HEK293 (cell line): ENCODE data around the gene CFAP299.
A peak's percentile ranks its signal among the peaks of the same experiment; 100 is the strongest.

Experiments used
- EGR2 ChIP-seq: fragments of 450-650 bp; formaldehyde crosslinking; IDR thresholded peaks from 2 replicates; pipeline ENCODE4 v1.5.1; 2016; ENCODE audit warnings: low read depth, missing biosample characterization, missing genetic modification characterization
- GLIS2 ChIP-seq: fragments of 450-650 bp; formaldehyde crosslinking; IDR thresholded peaks from 2 replicates; pipeline ENCODE4 v1.5.1; 2016; ENCODE audit warnings: missing biosample characterization, missing genetic modification characterization
- INSM2 ChIP-seq: fragments of 450-650 bp; formaldehyde crosslinking; IDR thresholded peaks from 2 replicates; pipeline ENCODE4 v1.5.1; 2016; ENCODE audit warnings: missing biosample characterization, missing genetic modification characterization
- MZF1 ChIP-seq: fragments of 450-650 bp; formaldehyde crosslinking; IDR thresholded peaks from 2 replicates; pipeline ENCODE4 v1.5.1; 2017; ENCODE audit warnings: missing biosample characterization, missing genetic modification characterization, borderline replicate concordance
- OSR2 ChIP-seq: fragments of 450-650 bp; formaldehyde crosslinking; IDR thresholded peaks from 2 replicates; pipeline ENCODE4 v1.5.1; 2016; ENCODE audit warnings: missing biosample characterization, missing genetic modification characterization
- TSHZ1 ChIP-seq: fragments of 450-650 bp; formaldehyde crosslinking; IDR thresholded peaks from 2 replicates; pipeline ENCODE4 v1.5.1; 2016; ENCODE audit warnings: missing biosample characterization, missing genetic modification characterization, borderline replicate concordance
- ZBTB10 ChIP-seq: fragments of 450-650 bp; formaldehyde crosslinking; IDR thresholded peaks from 2 replicates; pipeline ENCODE4 v1.5.1; 2016; ENCODE audit warnings: missing biosample characterization, missing genetic modification characterization
- ZBTB20 ChIP-seq: fragments of 450-650 bp; formaldehyde crosslinking; IDR thresholded peaks from 2 replicates; pipeline ENCODE4 v1.5.1; 2016; ENCODE audit warnings: missing biosample characterization, missing genetic modification characterization
- ZBTB8A ChIP-seq: fragments of 450-650 bp; formaldehyde crosslinking; IDR thresholded peaks from 2 replicates; pipeline ENCODE4 v1.5.1; 2016; ENCODE audit warnings: missing biosample characterization, missing genetic modification characterization
- ZFP37 ChIP-seq: fragments of 450-650 bp; formaldehyde crosslinking; IDR thresholded peaks from 2 replicates; pipeline ENCODE4 v1.5.1; 2016; ENCODE audit warnings: missing biosample characterization, missing genetic modification characterization
- ZFP69B ChIP-seq: fragments of 450-650 bp; formaldehyde crosslinking; IDR thresholded peaks from 2 replicates; pipeline ENCODE4 v1.5.1; 2016; ENCODE audit warnings: missing biosample characterization, missing genetic modification characterization
- ZNF18 ChIP-seq: fragments of 450-650 bp; formaldehyde crosslinking; IDR thresholded peaks from 2 replicates; pipeline ENCODE4 v1.5.1; 2016; ENCODE audit warnings: missing biosample characterization, missing genetic modification characterization
- ZNF202 ChIP-seq: fragments of 450-650 bp; formaldehyde crosslinking; IDR thresholded peaks from 2 replicates; pipeline ENCODE4 v1.5.1; 2016; ENCODE audit warnings: missing biosample characterization, missing genetic modification characterization, borderline replicate concordance
- ZNF23 ChIP-seq: fragments of 450-650 bp; formaldehyde crosslinking; IDR thresholded peaks from 2 replicates; pipeline ENCODE4 v1.5.1; 2016; ENCODE audit warnings: missing biosample characterization, missing genetic modification characterization, borderline replicate concordance
- ZNF248 ChIP-seq: fragments of 450-650 bp; formaldehyde crosslinking; IDR thresholded peaks from 2 replicates; pipeline ENCODE4 v1.5.1; 2017; ENCODE audit warnings: missing biosample characterization, missing genetic modification characterization
- ZNF514 ChIP-seq: fragments of 450-650 bp; formaldehyde crosslinking; IDR thresholded peaks from 2 replicates; pipeline ENCODE4 v1.5.1; 2016; ENCODE audit warnings: missing biosample characterization, missing genetic modification characterization
- ZNF580 ChIP-seq: fragments of 450-650 bp; formaldehyde crosslinking; IDR thresholded peaks from 2 replicates; pipeline ENCODE4 v1.5.1; 2016; ENCODE audit warnings: missing biosample characterization, missing genetic modification characterization
- ZNF596 ChIP-seq: fragments of 450-650 bp; IDR thresholded peaks from 2 replicates; pipeline ENCODE4 v1.5.0; 2018; ENCODE audit warnings: missing biosample characterization, mild to moderate bottlenecking, missing genetic modification characterization, moderate library complexity
- ZNF664 ChIP-seq: fragments of 450-650 bp; formaldehyde crosslinking; IDR thresholded peaks from 2 replicates; pipeline ENCODE4 v1.5.1; 2016; ENCODE audit warnings: missing biosample characterization, missing genetic modification characterization
- ZNF776 ChIP-seq: fragments of 450-650 bp; formaldehyde crosslinking; IDR thresholded peaks from 2 replicates; pipeline ENCODE4 v1.5.0; 2017; ENCODE audit warnings: missing biosample characterization, missing genetic modification characterization, borderline replicate concordance
- ZSCAN18 ChIP-seq: fragments of 450-650 bp; formaldehyde crosslinking; IDR thresholded peaks from 2 replicates; pipeline ENCODE4 v1.5.1; 2016; ENCODE audit warnings: missing biosample characterization, missing genetic modification characterization
- ZSCAN30 ChIP-seq: fragments of 450-650 bp; IDR thresholded peaks from 2 replicates; pipeline ENCODE4 v1.5.1; 2018; ENCODE audit warnings: missing biosample characterization, mild to moderate bottlenecking, missing genetic modification characterization, moderate library complexity
- TF ChIP-seq, protein P1 (sequence below): fragments of 450-650 bp; IDR thresholded peaks from 2 replicates; pipeline ENCODE4 v1.5.1; 2018; ENCODE audit warnings: missing biosample characterization, missing genetic modification characterization
- TF ChIP-seq, protein P2 (sequence below): fragments of 450-650 bp; formaldehyde crosslinking; IDR thresholded peaks from 2 replicates; pipeline ENCODE4 v1.5.1; 2016; ENCODE audit warnings: missing biosample characterization, missing genetic modification characterization

The CFAP299 gene

GRCh38 chr4:80307774-80308465 is 27.6 kb upstream of the CFAP299 start (continued):
- no peak for TF ChIP-seq ZNF202 (tag by site-specific recombination)
- peak; percentile 66; the same call in 1 of the 2 replicates for TF ChIP-seq ZNF580
- TF ChIP-seq MZF1 (tag by site-specific recombination) = peak; percentile 44; the same call in 1 of the 2 replicates
- TF ChIP-seq INSM2 (tag by site-specific recombination) = peak; percentile 89
- no peak for TF ChIP-seq ZSCAN30 (tag by site-specific recombination)
- TF ChIP-seq ZNF514 = no peak
- no peak for TF ChIP-seq ZNF23
- TF ChIP-seq ZBTB10 (tag by site-specific recombination) = no peak
- peak; percentile 83; the same call in 1 of the 2 replicates for TF ChIP-seq TSHZ1
- TF ChIP-seq ZNF248 (tag by site-specific recombination) = no peak
- TF ChIP-seq ZBTB20 (tag by site-specific recombination) = peak; percentile 62
- TF ChIP-seq ZNF664 (tag by site-specific recombination) = no peak
- TF ChIP-seq ZNF18 = no peak
- TF ChIP-seq ZNF596 = no peak; the same call in 1 of the 2 replicates
- peak; percentile 65; the same call in 1 of the 2 replicates for TF ChIP-seq OSR2 (tag by site-specific recombination)
- TF ChIP-seq ZSCAN18 (tag by site-specific recombination) = no peak
- no peak for TF ChIP-seq ZBTB8A
- TF ChIP-seq EGR2 (tag by site-specific recombination) = peak; percentile 61; the same call in 1 of the 2 replicates
- TF ChIP-seq ZFP37 (tag by site-specific recombination) = no peak
- TF ChIP-seq GLIS2 (tag by site-specific recombination) = no peak
- no peak for TF ChIP-seq ZNF776 (tag by site-specific recombination)
- no peak for TF ChIP-seq ZFP69B
- TF ChIP-seq, protein P1, sequence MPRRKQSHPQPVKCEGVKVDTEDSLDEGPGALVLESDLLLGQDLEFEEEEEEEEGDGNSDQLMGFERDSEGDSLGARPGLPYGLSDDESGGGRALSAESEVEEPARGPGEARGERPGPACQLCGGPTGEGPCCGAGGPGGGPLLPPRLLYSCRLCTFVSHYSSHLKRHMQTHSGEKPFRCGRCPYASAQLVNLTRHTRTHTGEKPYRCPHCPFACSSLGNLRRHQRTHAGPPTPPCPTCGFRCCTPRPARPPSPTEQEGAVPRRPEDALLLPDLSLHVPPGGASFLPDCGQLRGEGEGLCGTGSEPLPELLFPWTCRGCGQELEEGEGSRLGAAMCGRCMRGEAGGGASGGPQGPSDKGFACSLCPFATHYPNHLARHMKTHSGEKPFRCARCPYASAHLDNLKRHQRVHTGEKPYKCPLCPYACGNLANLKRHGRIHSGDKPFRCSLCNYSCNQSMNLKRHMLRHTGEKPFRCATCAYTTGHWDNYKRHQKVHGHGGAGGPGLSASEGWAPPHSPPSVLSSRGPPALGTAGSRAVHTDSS = no peak; the same call in 1 of the 2 replicates
- TF ChIP-seq, protein P2, sequence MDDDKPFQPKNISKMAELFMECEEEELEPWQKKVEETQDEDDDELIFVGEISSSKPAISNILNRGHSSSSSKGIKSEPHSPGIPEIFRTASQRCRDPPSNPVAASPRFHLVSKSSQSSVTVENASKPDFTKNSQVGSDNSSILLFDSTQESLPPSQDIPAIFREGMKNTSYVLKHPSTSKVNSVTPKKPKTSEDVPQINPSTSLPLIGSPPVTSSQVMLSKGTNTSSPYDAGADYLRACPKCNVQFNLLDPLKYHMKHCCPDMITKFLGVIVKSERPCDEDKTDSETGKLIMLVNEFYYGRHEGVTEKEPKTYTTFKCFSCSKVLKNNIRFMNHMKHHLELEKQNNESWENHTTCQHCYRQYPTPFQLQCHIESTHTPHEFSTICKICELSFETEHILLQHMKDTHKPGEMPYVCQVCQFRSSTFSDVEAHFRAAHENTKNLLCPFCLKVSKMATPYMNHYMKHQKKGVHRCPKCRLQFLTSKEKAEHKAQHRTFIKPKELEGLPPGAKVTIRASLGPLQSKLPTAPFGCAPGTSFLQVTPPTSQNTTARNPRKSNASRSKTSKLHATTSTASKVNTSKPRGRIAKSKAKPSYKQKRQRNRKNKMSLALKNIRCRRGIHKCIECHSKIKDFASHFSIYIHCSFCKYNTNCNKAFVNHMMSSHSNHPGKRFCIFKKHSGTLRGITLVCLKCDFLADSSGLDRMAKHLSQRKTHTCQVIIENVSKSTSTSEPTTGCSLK (tag by site-specific recombination) = no peak
